OCI-LY7 (cell line): ENCODE data around the gene SEMG1.

Experiments used
- EZH2phosphoT487 ChIP-seq: fragments of 200-600 bp; sonication (generic); IDR thresholded peaks from 2 replicates; pipeline ENCODE4 v1.6.1; 2018; ENCODE audit warnings: low read depth, borderline replicate concordance, mild to moderate bottlenecking, mixed run types, antibody characterized with exemption, low read length, moderate library complexity, mixed read lengths
- TF ChIP-seq, protein P1 (sequence below): fragments of 200-600 bp; sonication (generic); conservative IDR thresholded peaks from 2 replicates; pipeline ENCODE4 v1.5.1; 2014; ENCODE audit warnings: mild to moderate bottlenecking, antibody characterized with exemption, low read length, moderate library complexity, mixed read lengths

DNA sequence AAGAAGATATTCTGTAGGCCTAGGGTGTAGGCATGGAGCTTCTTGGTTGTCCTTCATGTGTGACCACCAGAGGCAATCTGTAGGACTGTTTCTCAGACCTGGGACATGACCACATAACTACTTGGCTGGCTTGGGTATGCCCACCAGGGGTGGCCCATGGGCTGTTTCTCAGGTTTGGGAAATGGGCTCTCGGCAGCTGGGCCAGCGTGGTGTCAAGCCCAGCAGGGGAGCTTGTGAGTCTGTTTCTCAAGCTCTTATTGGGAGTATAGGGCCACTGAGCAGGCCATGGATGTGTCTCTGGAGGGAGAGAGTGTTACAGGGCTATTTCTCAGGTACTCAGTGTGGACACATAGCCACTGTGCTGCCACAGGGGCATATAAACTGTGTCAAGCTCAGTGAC, 11.8 kb downstream of the SEMG1 start:
- TF ChIP-seq, protein P1, sequence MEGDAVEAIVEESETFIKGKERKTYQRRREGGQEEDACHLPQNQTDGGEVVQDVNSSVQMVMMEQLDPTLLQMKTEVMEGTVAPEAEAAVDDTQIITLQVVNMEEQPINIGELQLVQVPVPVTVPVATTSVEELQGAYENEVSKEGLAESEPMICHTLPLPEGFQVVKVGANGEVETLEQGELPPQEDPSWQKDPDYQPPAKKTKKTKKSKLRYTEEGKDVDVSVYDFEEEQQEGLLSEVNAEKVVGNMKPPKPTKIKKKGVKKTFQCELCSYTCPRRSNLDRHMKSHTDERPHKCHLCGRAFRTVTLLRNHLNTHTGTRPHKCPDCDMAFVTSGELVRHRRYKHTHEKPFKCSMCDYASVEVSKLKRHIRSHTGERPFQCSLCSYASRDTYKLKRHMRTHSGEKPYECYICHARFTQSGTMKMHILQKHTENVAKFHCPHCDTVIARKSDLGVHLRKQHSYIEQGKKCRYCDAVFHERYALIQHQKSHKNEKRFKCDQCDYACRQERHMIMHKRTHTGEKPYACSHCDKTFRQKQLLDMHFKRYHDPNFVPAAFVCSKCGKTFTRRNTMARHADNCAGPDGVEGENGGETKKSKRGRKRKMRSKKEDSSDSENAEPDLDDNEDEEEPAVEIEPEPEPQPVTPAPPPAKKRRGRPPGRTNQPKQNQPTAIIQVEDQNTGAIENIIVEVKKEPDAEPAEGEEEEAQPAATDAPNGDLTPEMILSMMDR = no peak
- no peak for TF ChIP-seq EZH2phosphoT487
